IMR-90 (cell line): ENCODE results near the gene NAPB. TPM values are rescaled to one million over a fixed set of nuclear protein-coding genes. Genes with fewer than 3 reads are reported as not detected.

Source experiments
- ATAC-seq: fragments of 200-7000 bp; cut with Tn5 transposase; 2 replicates; pipeline ENCODE4 v1.9.1; 2020; ENCODE audit warnings: low read depth, mild to moderate bottlenecking, moderate library complexity
- BruUV-seq: library from RNA; stranded (reverse); fragments of 400-500 nt; replicated peaks from 2 replicates; lab custom pipeline; 2021; lab: Mats Ljungman, UMichigan
- CTCF ChIA-PET: fragments of 300-600 bp; formaldehyde crosslinking; extraction: SDS; loops from one replicate; lab custom pipeline; 2021; ENCODE audit warnings: antibody characterized with exemption; lab: Yijun Ruan, JAX
- POLR2A ChIA-PET: fragments of 300-600 bp; sonication (Branson Sonifier 250); formaldehyde crosslinking; loops from one replicate; lab custom pipeline; 2022; ENCODE audit warnings: antibody characterized with exemption; ENCODE audit not compliant: unreplicated experiment; lab: Charles Lee
- DNase-seq: peaks from one replicate; pipeline ENCODE4 v3.0.0; 2013
- H2AFZ ChIP-seq: replicated peaks from 2 replicates; pipeline ENCODE3; 2013; ENCODE audit warnings: low read length, mild to moderate bottlenecking; ENCODE audit not compliant: poor library complexity
- H2AK5ac ChIP-seq: 2 replicates; pipeline ENCODE4 v1.6.1; 2013; ENCODE audit warnings: low read depth, low read length, inconsistent platforms
- H2AK9ac ChIP-seq: replicated peaks from 2 replicates; pipeline ENCODE3; 2013; ENCODE audit warnings: mild to moderate bottlenecking, low read depth, low read length, moderate library complexity; ENCODE audit not compliant: poor library complexity
- H2BK120ac ChIP-seq: 2 replicates; pipeline ENCODE4 v1.6.1; 2013; ENCODE audit warnings: low read depth, low read length, inconsistent platforms
- H2BK15ac ChIP-seq: 3 replicates; pipeline ENCODE4 v1.6.1; 2013; ENCODE audit warnings: low read depth, low read length, inconsistent platforms
- H2BK20ac ChIP-seq: 2 replicates; pipeline ENCODE4 v1.6.1; 2013; ENCODE audit warnings: low read depth, mild to moderate bottlenecking, inconsistent platforms, low read length, moderate library complexity
- H2BK5ac ChIP-seq: 2 replicates; pipeline ENCODE4 v1.6.1; 2013; ENCODE audit warnings: mild to moderate bottlenecking, low read depth, low read length, inconsistent platforms; ENCODE audit not compliant: poor library complexity, severe bottlenecking
- H3K14ac ChIP-seq: replicated peaks from 2 replicates; pipeline ENCODE4 v1.6.1; 2013; ENCODE audit warnings: low read depth, low read length, inconsistent platforms
- H3K18ac ChIP-seq: 2 replicates; pipeline ENCODE4 v1.6.1; 2013; ENCODE audit warnings: low read depth, low read length, control low read depth
- H3K23ac ChIP-seq: 2 replicates; pipeline ENCODE4 v1.6.1; 2013; ENCODE audit warnings: low read depth, low read length, inconsistent platforms
- H3K27ac ChIP-seq: 2 replicates; pipeline ENCODE4 v1.5.1; 2013; ENCODE audit warnings: mild to moderate bottlenecking, control low read depth, low read length; ENCODE audit not compliant: insufficient read depth
- H3K27me3 ChIP-seq: 2 replicates; pipeline ENCODE4 v1.6.1; 2013; ENCODE audit warnings: low read length; ENCODE audit not compliant: control insufficient read depth, insufficient read depth
- H3K36me3 ChIP-seq: 2 replicates; pipeline ENCODE4 v1.6.1; 2013; ENCODE audit warnings: low read length, mixed read lengths; ENCODE audit not compliant: control insufficient read depth, insufficient read depth
- H3K4ac ChIP-seq: 2 replicates; pipeline ENCODE4 v1.6.1; 2013; ENCODE audit warnings: low read depth, low read length, inconsistent platforms
- H3K4me1 ChIP-seq: 2 replicates; pipeline ENCODE4 v1.6.1; 2013; ENCODE audit warnings: low read length, mixed read lengths; ENCODE audit not compliant: control insufficient read depth, insufficient read depth
- H3K4me2 ChIP-seq: 2 replicates; pipeline ENCODE4 v1.6.1; 2013; ENCODE audit warnings: low read depth, mild to moderate bottlenecking, control low read depth, low read length, moderate library complexity
- H3K4me3 ChIP-seq: 2 replicates; pipeline ENCODE4 v1.5.1; 2013; ENCODE audit warnings: low read depth, mild to moderate bottlenecking, control low read depth, low read length, moderate library complexity; ENCODE audit not compliant: insufficient read depth
- H3K56ac ChIP-seq: 2 replicates; pipeline ENCODE4 v1.6.1; 2013; ENCODE audit warnings: low read length, inconsistent platforms; ENCODE audit not compliant: insufficient read depth; ENCODE audit errors: extremely low read depth
- H3K79me1 ChIP-seq, 2 experiments: 2 replicates each; pipeline ENCODE4 v1.6.1; 2013; ENCODE audit warnings: low read length in 2 of 2, inconsistent platforms in 1 of 2, low read depth in 1 of 2
- H3K9ac ChIP-seq: 2 replicates; pipeline ENCODE4 v1.6.1; 2013; ENCODE audit warnings: low read depth, low read length, control low read depth
- H3K9me1 ChIP-seq: 2 replicates; pipeline ENCODE4 v1.6.1; 2013; ENCODE audit warnings: low read length, inconsistent platforms; ENCODE audit not compliant: insufficient read depth
- H3K9me3 ChIP-seq: 2 replicates; pipeline ENCODE4 v1.6.1; 2013; ENCODE audit warnings: low read length; ENCODE audit not compliant: control insufficient read depth, insufficient read depth
- H4K20me1 ChIP-seq: 2 replicates; pipeline ENCODE4 v1.6.1; 2013; ENCODE audit warnings: low read length, inconsistent platforms; ENCODE audit not compliant: insufficient read depth
- H4K5ac ChIP-seq: 2 replicates; pipeline ENCODE4 v1.6.1; 2013; ENCODE audit warnings: mild to moderate bottlenecking, low read depth, low read length, control low read depth
- H4K8ac ChIP-seq, 2 experiments: 2 replicates each; pipeline ENCODE4 v1.6.1; 2013; ENCODE audit warnings: low read depth in 2 of 2, low read length in 2 of 2, control low read depth in 1 of 2, inconsistent platforms in 1 of 2
- H4K91ac ChIP-seq: 2 replicates; pipeline ENCODE4 v1.6.1; 2013; ENCODE audit warnings: low read depth, low read length, inconsistent platforms; ENCODE audit not compliant: insufficient read depth
- CEBPB ChIP-seq: IDR thresholded peaks from 2 replicates; pipeline ENCODE4 v1.6.1; 2012; ENCODE audit warnings: low read depth, low read length, improper control_type of control experiment
- MXI1 ChIP-seq: IDR thresholded peaks from 2 replicates; pipeline ENCODE4 v1.6.1; 2012; ENCODE audit warnings: low read depth, mild to moderate bottlenecking, low read length, moderate library complexity, borderline replicate concordance
- RAD21 ChIP-seq: IDR thresholded peaks from 2 replicates; pipeline ENCODE4 v1.6.1; 2012; ENCODE audit warnings: low read length, improper control_type of control experiment
- SMC3 ChIP-seq: fragments of 150-350 bp; IDR thresholded peaks from 2 replicates; pipeline ENCODE4 v1.6.1; 2016; ENCODE audit warnings: low read depth, mild to moderate bottlenecking, antibody characterized with exemption, low read length, moderate library complexity
- WGBS, 2 experiments: methylation state at CpG; one replicate each; pipeline versions ENCODE4 v1.1.5 to v1.1.7; 2013; ENCODE audit warnings: missing lambda C conversion rate in 2 of 2; ENCODE audit not compliant: insufficient read length in 1 of 2; ENCODE audit errors: extremely low coverage in 2 of 2; 5-methylcytosine and 5-hydroxymethylcytosine counted together
- dilution Hi-C: fragments of 300-500 bp; cut with HindIII; formaldehyde crosslinking; loops from one replicate; pipeline ENCODE4 v1.14.3; 2018; ENCODE audit warnings: low sequenced_read_pairs; ENCODE audit not compliant: unreplicated experiment
- in situ Hi-C: fragments of 300-500 bp; cut with MboI; formaldehyde crosslinking; loops from 3 replicates; pipeline ENCODE4 v1.14.3; 2019; ENCODE audit warnings: low sequenced_read_pairs, inconsistent platforms, mixed read lengths
- intact Hi-C: fragments of 100-400 bp; cut with micrococcal nuclease; formaldehyde crosslinking; loops from 2 replicates; pipeline ENCODE4 v1.10.0; 2022
- polyA plus RNA-seq, 3 experiments: library from polyadenylated mRNA; depleted of rRNA; stranded (reverse); fragments of >200 nt; gene quantifications; 2 replicates each; pipeline ENCODE4 v1.2.3, GENCODE V29; 2012; ENCODE audit warnings: low replicate concordance in 1 of 3
- total RNA-seq: library from RNA; depleted of rRNA; stranded (reverse); fragments of >200 nt; gene quantifications from 2 replicates; pipeline ENCODE4 v1.2.3, GENCODE V29; 2012
- TF ChIP-seq, protein P1 (sequence below): conservative IDR thresholded peaks from 2 replicates; pipeline ENCODE4 v1.5.1; 2012; ENCODE audit warnings: mild to moderate bottlenecking, low read depth, low read length, improper control_type of control experiment
- TF ChIP-seq, protein P2 (sequence below): fragments of 150-350 bp; IDR thresholded peaks from 2 replicates; pipeline ENCODE4 v1.6.1; 2016; ENCODE audit warnings: low read depth, mild to moderate bottlenecking, low read length, moderate library complexity, borderline replicate concordance

Gene NAPB
- total and polyA plus RNA-seq, 2 of the 4 experiments (the other 2 are of a cell fraction) = 4.4 to 5.2 TPM

- dilution Hi-C loops = no loop called here
- H2AK5ac ChIP-seq = no peak overlapping the region
- WGBS, 2 experiments = 53% methylated on average over 2 of the region's 8 CpGs; no CpG with 5 or more reads in 1 of the 2 experiments
These were observed 20.6 kb upstream of the NAPB start for GRCh38 chr20:23441850-23442313.

More at GRCh38 chr20:23441850-23442313, 20.6 kb upstream of the NAPB start:
- Histone ChIP-seq H3K79me1 (no peaks in the 10 kb centered on the region), H2BK15ac (no peak overlapping the region), H2AFZ (peak overlapping the region; percentile 39), H4K5ac (no peak overlapping the region), H3K9me1 (peaks cover 6% of the 10 kb centered on the region; the same call in 1 of the 2 replicates), H3K18ac (no peak overlapping the region), H3K36me3 (no peaks in the 10 kb centered on the region), H3K9me3 (no peaks in the 10 kb centered on the region), H2BK5ac (no peak overlapping the region), H3K9ac (no peak overlapping the region), H3K4me2 (no peak overlapping the region), H4K8ac (no peak overlapping the region), H3K56ac (no peak overlapping the region), H3K27ac (no peak overlapping the region), H4K91ac (no peak overlapping the region), H3K4me3 (no peak overlapping the region), H2AK9ac (peak overlapping the region; percentile 68), H3K4ac (no peak overlapping the region), H2BK120ac (no peak overlapping the region), H3K27me3 (peaks cover 3% of the 10 kb centered on the region; the same call in 1 of the 2 replicates), H3K14ac (no peak overlapping the region), H3K4me1 (0 out of 2 replicates have a peak, but pooled peaks cover 3% of the 10 kb centered on the region), H2BK20ac (no peak overlapping the region), H4K20me1 (no peaks in the 10 kb centered on the region), H3K23ac (no peak overlapping the region)
- DNase-seq (peak; percentile 72), ATAC-seq (peak; percentile 85)
- intact Hi-C loops = loop anchor here (1.0 to 5.0 kb wide), 2 partner anchors 164 to 225 kb away; no protein-coding TSS in a partner anchor
- no TSS peak for BruUV-seq
- in situ Hi-C loops = loop anchor here (10.0 kb wide), 1 partner anchor 163 kb away; the partner anchor contains the start of gene CST9
- TF ChIP-seq CEBPB (peak; percentile 34; the same call in 1 of the 2 replicates), MXI1 (no peak), SMC3 (peak; percentile 66), RAD21 (peak; percentile 78)
- TF ChIP-seq, protein P1, sequence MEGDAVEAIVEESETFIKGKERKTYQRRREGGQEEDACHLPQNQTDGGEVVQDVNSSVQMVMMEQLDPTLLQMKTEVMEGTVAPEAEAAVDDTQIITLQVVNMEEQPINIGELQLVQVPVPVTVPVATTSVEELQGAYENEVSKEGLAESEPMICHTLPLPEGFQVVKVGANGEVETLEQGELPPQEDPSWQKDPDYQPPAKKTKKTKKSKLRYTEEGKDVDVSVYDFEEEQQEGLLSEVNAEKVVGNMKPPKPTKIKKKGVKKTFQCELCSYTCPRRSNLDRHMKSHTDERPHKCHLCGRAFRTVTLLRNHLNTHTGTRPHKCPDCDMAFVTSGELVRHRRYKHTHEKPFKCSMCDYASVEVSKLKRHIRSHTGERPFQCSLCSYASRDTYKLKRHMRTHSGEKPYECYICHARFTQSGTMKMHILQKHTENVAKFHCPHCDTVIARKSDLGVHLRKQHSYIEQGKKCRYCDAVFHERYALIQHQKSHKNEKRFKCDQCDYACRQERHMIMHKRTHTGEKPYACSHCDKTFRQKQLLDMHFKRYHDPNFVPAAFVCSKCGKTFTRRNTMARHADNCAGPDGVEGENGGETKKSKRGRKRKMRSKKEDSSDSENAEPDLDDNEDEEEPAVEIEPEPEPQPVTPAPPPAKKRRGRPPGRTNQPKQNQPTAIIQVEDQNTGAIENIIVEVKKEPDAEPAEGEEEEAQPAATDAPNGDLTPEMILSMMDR = peak; percentile 85
- TF ChIP-seq, protein P2, sequence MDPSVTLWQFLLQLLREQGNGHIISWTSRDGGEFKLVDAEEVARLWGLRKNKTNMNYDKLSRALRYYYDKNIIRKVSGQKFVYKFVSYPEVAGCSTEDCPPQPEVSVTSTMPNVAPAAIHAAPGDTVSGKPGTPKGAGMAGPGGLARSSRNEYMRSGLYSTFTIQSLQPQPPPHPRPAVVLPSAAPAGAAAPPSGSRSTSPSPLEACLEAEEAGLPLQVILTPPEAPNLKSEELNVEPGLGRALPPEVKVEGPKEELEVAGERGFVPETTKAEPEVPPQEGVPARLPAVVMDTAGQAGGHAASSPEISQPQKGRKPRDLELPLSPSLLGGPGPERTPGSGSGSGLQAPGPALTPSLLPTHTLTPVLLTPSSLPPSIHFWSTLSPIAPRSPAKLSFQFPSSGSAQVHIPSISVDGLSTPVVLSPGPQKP = no peak
- POLR2A ChIA-PET = no interaction called here
- CTCF ChIA-PET = interaction anchor here (0.6 to 2.1 kb wide), 8 partner anchors 8 to 179 kb away, joined by 3 to 16 read pairs (median 3); no protein-coding TSS in a partner anchor
